SK-N-SH treated with all-trans-retinoic acid at 6 μM for 48 hours (cell line): ENCODE measurements around the gene AP4S1.
"Not testable (repeated sequence)": the region's sequence is repeated elsewhere in the genome, so short reads cannot be mapped to it uniquely, and the experiment has no call there.

Source experiments
- ATAC-seq: fragments of 200-7000 bp; cut with Tn5 transposase; 3 replicates; pipeline ENCODE4 v1.9.1; 2020; ENCODE audit warnings: mild to moderate bottlenecking, moderate library complexity
- ARNTL ChIP-seq: fragments of 450-650 bp; formaldehyde crosslinking; IDR thresholded peaks from 2 replicates; pipeline ENCODE4 v1.5.0; 2020; ENCODE audit warnings: low read depth, mild to moderate bottlenecking, moderate library complexity, borderline replicate concordance
- BACH2 ChIP-seq: fragments of 250-450 bp; sonication (Bioruptor Pico); IDR thresholded peaks from 2 replicates; pipeline ENCODE4 v1.9.0; 2021; ENCODE audit warnings: mild to moderate bottlenecking, borderline replicate concordance
- CSDC2 ChIP-seq: fragments of 250-450 bp; sonication (Bioruptor Pico); IDR thresholded peaks from 2 replicates; pipeline ENCODE4 v1.5.0; 2020; ENCODE audit warnings: mild to moderate bottlenecking, moderate library complexity
- ESRRG ChIP-seq: fragments of 250-450 bp; sonication (Bioruptor Pico); IDR thresholded peaks from 2 replicates; pipeline ENCODE4 v1.6.1; 2021; ENCODE audit warnings: mild to moderate bottlenecking
- GLIS3 ChIP-seq: fragments of 250-450 bp; sonication (Bioruptor Pico); IDR thresholded peaks from 2 replicates; pipeline ENCODE4 v1.5.0; 2020; ENCODE audit warnings: mild to moderate bottlenecking, moderate library complexity
- ISL1 ChIP-seq: fragments of 250-450 bp; sonication (Bioruptor Pico); IDR thresholded peaks from 2 replicates; pipeline ENCODE4 v2.1.2; 2022; ENCODE audit warnings: mild to moderate bottlenecking, moderate library complexity
- PATZ1 ChIP-seq: fragments of 250-450 bp; sonication (Bioruptor Pico); IDR thresholded peaks from 2 replicates; pipeline ENCODE4 v1.8.0; 2020; ENCODE audit warnings: mild to moderate bottlenecking, moderate library complexity, borderline replicate concordance
- RARB ChIP-seq: fragments of 250-450 bp; sonication (Bioruptor Pico); IDR thresholded peaks from 2 replicates; pipeline ENCODE4 v1.8.0; 2021; ENCODE audit warnings: mild to moderate bottlenecking, moderate library complexity
- SNAI2 ChIP-seq: fragments of 250-450 bp; sonication (Bioruptor Pico); IDR thresholded peaks from 2 replicates; pipeline ENCODE4 v1.5.0; 2020; ENCODE audit warnings: mild to moderate bottlenecking, moderate library complexity
- TCF4 ChIP-seq: fragments of 250-450 bp; sonication (Bioruptor Pico); IDR thresholded peaks from 2 replicates; pipeline ENCODE4 v1.8.0; 2021; ENCODE audit warnings: mild to moderate bottlenecking, moderate library complexity, borderline replicate concordance
- TOX ChIP-seq: fragments of 250-450 bp; sonication (Bioruptor Pico); IDR thresholded peaks from 2 replicates; pipeline ENCODE4 v1.8.0; 2021; ENCODE audit warnings: mild to moderate bottlenecking, moderate library complexity, borderline replicate concordance
- ZFP3 ChIP-seq: fragments of 250-450 bp; sonication (Bioruptor Pico); IDR thresholded peaks from 2 replicates; pipeline ENCODE4 v1.5.0; 2020; ENCODE audit warnings: mild to moderate bottlenecking, moderate library complexity
- ZFP30 ChIP-seq: fragments of 450-650 bp; formaldehyde crosslinking; IDR thresholded peaks from 2 replicates; pipeline ENCODE4 v1.5.0; 2022; ENCODE audit warnings: mild to moderate bottlenecking, moderate library complexity
- ZNF565 ChIP-seq: fragments of 450-650 bp; formaldehyde crosslinking; conservative IDR thresholded peaks from 2 replicates; pipeline ENCODE4 v1.5.0; 2020; ENCODE audit warnings: low read depth, mild to moderate bottlenecking, moderate library complexity
- ZNF70 ChIP-seq: fragments of 450-650 bp; formaldehyde crosslinking; IDR thresholded peaks from 2 replicates; pipeline ENCODE4 v1.5.0; 2020; ENCODE audit warnings: mild to moderate bottlenecking, moderate library complexity
- ZNF8 ChIP-seq: fragments of 450-650 bp; formaldehyde crosslinking; IDR thresholded peaks from 2 replicates; pipeline ENCODE4 v1.5.0; 2020; ENCODE audit warnings: mild to moderate bottlenecking, moderate library complexity
- TF ChIP-seq, protein P1 (sequence below): fragments of 250-450 bp; sonication (Bioruptor Pico); IDR thresholded peaks from 2 replicates; pipeline ENCODE4 v1.5.1; 2020; ENCODE audit warnings: low read depth, mild to moderate bottlenecking, moderate library complexity
- TF ChIP-seq, protein P2 (sequence below): fragments of 250-450 bp; sonication (Bioruptor Pico); IDR thresholded peaks from 2 replicates; pipeline ENCODE4 v1.5.0; 2020; ENCODE audit warnings: mild to moderate bottlenecking, moderate library complexity
- TF ChIP-seq, protein P3 (sequence below): fragments of 250-450 bp; sonication (Bioruptor Pico); IDR thresholded peaks from 2 replicates; pipeline ENCODE4 v1.8.0; 2021; ENCODE audit warnings: low read depth, mild to moderate bottlenecking, moderate library complexity, borderline replicate concordance

AP4S1 gene

GRCh38 chr14:30999038-30999773 lies 26.2 kb upstream of the AP4S1 start:
- TF ChIP-seq TOX: no peak
- no peak for TF ChIP-seq ARNTL
- TF ChIP-seq, protein P1, sequence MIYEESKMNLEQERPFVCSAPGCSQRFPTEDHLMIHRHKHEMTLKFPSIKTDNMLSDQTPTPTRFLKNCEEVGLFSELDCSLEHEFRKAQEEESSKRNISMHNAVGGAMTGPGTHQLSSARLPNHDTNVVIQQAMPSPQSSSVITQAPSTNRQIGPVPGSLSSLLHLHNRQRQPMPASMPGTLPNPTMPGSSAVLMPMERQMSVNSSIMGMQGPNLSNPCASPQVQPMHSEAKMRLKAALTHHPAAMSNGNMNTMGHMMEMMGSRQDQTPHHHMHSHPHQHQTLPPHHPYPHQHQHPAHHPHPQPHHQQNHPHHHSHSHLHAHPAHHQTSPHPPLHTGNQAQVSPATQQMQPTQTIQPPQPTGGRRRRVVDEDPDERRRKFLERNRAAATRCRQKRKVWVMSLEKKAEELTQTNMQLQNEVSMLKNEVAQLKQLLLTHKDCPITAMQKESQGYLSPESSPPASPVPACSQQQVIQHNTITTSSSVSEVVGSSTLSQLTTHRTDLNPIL (CRISPR knock-in tag): no peak
- no peak for TF ChIP-seq ZNF70
- no peak for TF ChIP-seq PATZ1 (CRISPR knock-in tag)
- no peak for TF ChIP-seq GLIS3 (CRISPR knock-in tag)
- TF ChIP-seq, protein P2, sequence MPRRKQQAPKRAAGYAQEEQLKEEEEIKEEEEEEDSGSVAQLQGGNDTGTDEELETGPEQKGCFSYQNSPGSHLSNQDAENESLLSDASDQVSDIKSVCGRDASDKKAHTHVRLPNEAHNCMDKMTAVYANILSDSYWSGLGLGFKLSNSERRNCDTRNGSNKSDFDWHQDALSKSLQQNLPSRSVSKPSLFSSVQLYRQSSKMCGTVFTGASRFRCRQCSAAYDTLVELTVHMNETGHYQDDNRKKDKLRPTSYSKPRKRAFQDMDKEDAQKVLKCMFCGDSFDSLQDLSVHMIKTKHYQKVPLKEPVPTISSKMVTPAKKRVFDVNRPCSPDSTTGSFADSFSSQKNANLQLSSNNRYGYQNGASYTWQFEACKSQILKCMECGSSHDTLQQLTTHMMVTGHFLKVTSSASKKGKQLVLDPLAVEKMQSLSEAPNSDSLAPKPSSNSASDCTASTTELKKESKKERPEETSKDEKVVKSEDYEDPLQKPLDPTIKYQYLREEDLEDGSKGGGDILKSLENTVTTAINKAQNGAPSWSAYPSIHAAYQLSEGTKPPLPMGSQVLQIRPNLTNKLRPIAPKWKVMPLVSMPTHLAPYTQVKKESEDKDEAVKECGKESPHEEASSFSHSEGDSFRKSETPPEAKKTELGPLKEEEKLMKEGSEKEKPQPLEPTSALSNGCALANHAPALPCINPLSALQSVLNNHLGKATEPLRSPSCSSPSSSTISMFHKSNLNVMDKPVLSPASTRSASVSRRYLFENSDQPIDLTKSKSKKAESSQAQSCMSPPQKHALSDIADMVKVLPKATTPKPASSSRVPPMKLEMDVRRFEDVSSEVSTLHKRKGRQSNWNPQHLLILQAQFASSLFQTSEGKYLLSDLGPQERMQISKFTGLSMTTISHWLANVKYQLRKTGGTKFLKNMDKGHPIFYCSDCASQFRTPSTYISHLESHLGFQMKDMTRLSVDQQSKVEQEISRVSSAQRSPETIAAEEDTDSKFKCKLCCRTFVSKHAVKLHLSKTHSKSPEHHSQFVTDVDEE (CRISPR knock-in tag): no peak
- TF ChIP-seq, protein P3, sequence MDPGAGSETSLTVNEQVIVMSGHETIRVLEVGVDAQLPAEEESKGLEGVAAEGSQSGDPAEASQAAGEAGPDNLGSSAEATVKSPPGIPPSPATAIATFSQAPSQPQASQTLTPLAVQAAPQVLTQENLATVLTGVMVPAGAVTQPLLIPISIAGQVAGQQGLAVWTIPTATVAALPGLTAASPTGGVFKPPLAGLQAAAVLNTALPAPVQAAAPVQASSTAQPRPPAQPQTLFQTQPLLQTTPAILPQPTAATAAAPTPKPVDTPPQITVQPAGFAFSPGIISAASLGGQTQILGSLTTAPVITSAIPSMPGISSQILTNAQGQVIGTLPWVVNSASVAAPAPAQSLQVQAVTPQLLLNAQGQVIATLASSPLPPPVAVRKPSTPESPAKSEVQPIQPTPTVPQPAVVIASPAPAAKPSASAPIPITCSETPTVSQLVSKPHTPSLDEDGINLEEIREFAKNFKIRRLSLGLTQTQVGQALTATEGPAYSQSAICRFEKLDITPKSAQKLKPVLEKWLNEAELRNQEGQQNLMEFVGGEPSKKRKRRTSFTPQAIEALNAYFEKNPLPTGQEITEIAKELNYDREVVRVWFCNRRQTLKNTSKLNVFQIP (CRISPR knock-in tag): no peak
- no peak for TF ChIP-seq ZFP30 (CRISPR knock-in tag)
- no peak for TF ChIP-seq BACH2 (CRISPR knock-in tag)
- no peak for TF ChIP-seq CSDC2 (CRISPR knock-in tag)
- TF ChIP-seq ISL1 (CRISPR knock-in tag): no peak
- no peak for TF ChIP-seq TCF4 (CRISPR knock-in tag)
- no peak for TF ChIP-seq ZFP3 (CRISPR knock-in tag)
- no peak for TF ChIP-seq ZNF565 (CRISPR knock-in tag)
- TF ChIP-seq SNAI2 (CRISPR knock-in tag): no peak
- TF ChIP-seq, all 23 proteins: peak for 0
- no peak for ATAC-seq

DNA sequence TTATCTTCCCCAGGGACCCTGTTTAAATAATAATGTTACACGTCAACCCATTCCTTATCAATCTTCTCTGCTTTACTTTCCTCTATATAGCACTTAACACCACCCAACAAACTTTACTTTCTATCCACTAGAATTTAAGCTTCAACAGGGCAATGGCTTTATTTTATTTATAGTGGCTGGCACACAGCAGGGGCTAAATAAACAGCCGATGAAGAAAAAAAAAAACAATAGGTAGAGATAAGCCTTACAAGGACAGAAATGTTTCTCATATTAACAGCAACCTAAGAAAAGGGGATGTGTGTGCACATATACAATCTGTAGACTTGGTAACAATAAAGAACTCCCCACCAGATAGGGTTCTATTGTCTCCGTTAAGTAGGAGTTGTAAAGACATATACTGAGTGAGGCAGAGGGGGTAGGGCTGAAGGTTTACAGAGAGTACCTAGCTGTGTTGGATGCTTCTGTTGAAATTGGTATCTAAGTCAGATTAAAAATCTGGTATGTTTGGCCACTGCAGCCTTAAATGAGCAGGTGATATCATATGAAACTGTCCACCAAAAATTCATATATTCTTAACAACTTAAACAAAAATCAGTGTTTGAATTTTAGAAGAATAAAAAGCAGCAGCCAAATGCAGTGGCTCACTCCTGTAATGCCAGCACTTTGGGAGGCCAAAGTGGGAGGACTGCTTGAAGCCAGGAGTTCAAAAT lies 24.7 kb upstream of the AP4S1 start:
- no peak for ATAC-seq
- no peak for TF ChIP-seq ZNF565 (CRISPR knock-in tag)
- TF ChIP-seq TCF4 (CRISPR knock-in tag): no peak

GRCh38 chr14:31001339-31001658 lies 24.1 kb upstream of the AP4S1 start:
- ATAC-seq: no peak
- TF ChIP-seq ESRRG (CRISPR knock-in tag) (no peak), RARB (no peak), CSDC2 (CRISPR knock-in tag) (no peak), ZNF565 (CRISPR knock-in tag) (no peak), ZFP3 (CRISPR knock-in tag) (no peak)
- TF ChIP-seq, protein P1 (CRISPR knock-in tag): no peak

DNA sequence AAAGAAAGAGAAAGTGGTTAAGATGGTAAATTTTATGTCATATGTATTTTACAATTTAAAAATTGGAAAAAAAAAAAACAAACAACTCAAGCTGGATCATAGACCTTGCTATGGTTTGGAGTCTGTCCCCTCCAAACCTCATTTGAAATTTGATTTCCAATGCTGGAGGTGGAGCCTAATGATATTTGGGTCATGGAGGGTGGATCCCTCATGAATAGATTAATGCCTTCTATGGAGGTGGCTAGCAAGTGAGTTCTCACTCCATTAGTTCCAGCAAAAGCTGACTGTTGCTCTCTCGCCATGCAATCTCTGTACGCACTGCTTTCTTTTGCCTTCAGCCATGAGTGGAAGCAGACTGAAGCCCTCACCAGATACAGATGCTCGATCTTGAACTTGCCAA lies 22.2 kb upstream of the AP4S1 start:
- ATAC-seq: no peak
- TF ChIP-seq, protein P2 (CRISPR knock-in tag): no peak
- no peak for TF ChIP-seq ZNF8
- TF ChIP-seq PATZ1 (CRISPR knock-in tag): no peak
- TF ChIP-seq ZFP30 (CRISPR knock-in tag): no peak
- TF ChIP-seq ESRRG (CRISPR knock-in tag): no peak
- TF ChIP-seq, all 23 proteins: peak for 0

- ATAC-seq: not testable (repeated sequence)
Observed at GRCh38 chr14:31004007-31004406, 21.4 kb upstream of the AP4S1 start.
